Upper lobe of left lung (tissue), 4 donors: ENCODE data around the gene CCDC28B.

Experiments
- CTCF ChIP-seq, 6 experiments: fragments of 450-650 bp in 4 of 6; fragments of 200-600 bp in 2 of 6; sonication (generic) in 2 of 6; IDR thresholded peaks; one replicate each; pipeline ENCODE4 v1.5.1; 2016 to 2019; ENCODE audit warnings: antibody characterized with exemption in 6 of 6
- POLR2A ChIP-seq, 4 donors: fragments of 450-650 bp; IDR thresholded peaks; one replicate each; pipeline ENCODE4 v1.5.1; 2016 to 2017; ENCODE audit warnings: antibody characterized with exemption in 4 of 4, mild to moderate bottlenecking in 2 of 4

GRCh38 chr1:32247983-32248889 is 47.8 kb downstream of the CCDC28B start:
- TF ChIP-seq CTCF (IDR thresholded peaks at IDR 0.05) (peak; percentile 89 to 97 (median 94)), POLR2A (IDR thresholded peaks at IDR 0.05) (no peak)
